Sigmoid colon (tissue), 3 donors: ENCODE data around the gene CNPY1.

Experiments used
- POLR2A ChIP-seq, 2 donors: fragments of 450-650 bp; IDR thresholded peaks; one replicate each; pipeline ENCODE4 v1.6.1; 2016; ENCODE audit warnings: antibody characterized with exemption in 2 of 2, mild to moderate bottlenecking in 2 of 2, moderate library complexity in 2 of 2
- TF ChIP-seq, protein P1 (sequence below), 4 experiments: fragments of 450-650 bp in 3 of 4; fragments of 200-600 bp in 1 of 4; IDR thresholded peaks; one replicate each; pipeline ENCODE4 v1.5.1; 2016 to 2019; ENCODE audit warnings: antibody characterized with exemption in 4 of 4, mild to moderate bottlenecking in 3 of 4, moderate library complexity in 2 of 4

- TF ChIP-seq, protein P1, sequence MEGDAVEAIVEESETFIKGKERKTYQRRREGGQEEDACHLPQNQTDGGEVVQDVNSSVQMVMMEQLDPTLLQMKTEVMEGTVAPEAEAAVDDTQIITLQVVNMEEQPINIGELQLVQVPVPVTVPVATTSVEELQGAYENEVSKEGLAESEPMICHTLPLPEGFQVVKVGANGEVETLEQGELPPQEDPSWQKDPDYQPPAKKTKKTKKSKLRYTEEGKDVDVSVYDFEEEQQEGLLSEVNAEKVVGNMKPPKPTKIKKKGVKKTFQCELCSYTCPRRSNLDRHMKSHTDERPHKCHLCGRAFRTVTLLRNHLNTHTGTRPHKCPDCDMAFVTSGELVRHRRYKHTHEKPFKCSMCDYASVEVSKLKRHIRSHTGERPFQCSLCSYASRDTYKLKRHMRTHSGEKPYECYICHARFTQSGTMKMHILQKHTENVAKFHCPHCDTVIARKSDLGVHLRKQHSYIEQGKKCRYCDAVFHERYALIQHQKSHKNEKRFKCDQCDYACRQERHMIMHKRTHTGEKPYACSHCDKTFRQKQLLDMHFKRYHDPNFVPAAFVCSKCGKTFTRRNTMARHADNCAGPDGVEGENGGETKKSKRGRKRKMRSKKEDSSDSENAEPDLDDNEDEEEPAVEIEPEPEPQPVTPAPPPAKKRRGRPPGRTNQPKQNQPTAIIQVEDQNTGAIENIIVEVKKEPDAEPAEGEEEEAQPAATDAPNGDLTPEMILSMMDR (IDR thresholded peaks at IDR 0.05), result no peak
- no peak for TF ChIP-seq POLR2A (IDR thresholded peaks at IDR 0.05)
Measured at GRCh38 chr7:155518633-155519032, 27.7 kb downstream of the CNPY1 start.
